A549 (cell line): ENCODE measurements around the gene NDUFAF5.

Experiments
- MAFK ChIP-seq: fragments of 450-650 bp; IDR thresholded peaks from 2 replicates; pipeline ENCODE4 v1.6.1; 2014; ENCODE audit not compliant: partially characterized antibody
- POLR2AphosphoS2 ChIP-seq: conservative IDR thresholded peaks from 2 replicates; pipeline ENCODE4 v1.6.1; 2012; ENCODE audit warnings: low read length, improper control_type of control experiment, inconsistent platforms
- ZSCAN20 ChIP-seq: fragments of 250-450 bp; sonication (Bioruptor Pico); IDR thresholded peaks from 2 replicates; pipeline ENCODE4 v1.8.0; 2022; ENCODE audit warnings: mild to moderate bottlenecking, moderate library complexity
- TF ChIP-seq, protein P1 (sequence below): fragments of >200 bp; sonication (Bioruptor Twin); formaldehyde crosslinking; IDR thresholded peaks from 3 replicates; pipeline ENCODE4 v1.5.1; 2016

DNA sequence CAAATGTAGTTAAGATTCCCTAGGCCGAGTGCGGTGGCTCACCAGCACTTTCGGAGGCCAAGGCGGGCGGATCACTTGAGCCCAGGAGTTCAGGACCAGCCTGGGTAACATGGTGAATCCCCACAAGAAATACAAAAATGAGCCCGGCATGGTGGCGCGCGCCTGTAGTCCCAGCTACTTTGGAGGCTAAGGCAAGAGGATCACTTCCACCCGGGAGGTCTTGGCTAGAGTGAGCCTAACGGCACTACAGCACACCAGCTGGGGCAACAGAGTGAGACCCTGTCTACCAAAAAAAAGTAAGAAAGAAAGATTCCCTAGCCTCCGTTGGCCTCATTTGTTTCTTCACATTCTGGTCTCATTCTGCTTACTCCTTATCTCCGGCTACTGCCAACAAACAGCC, 1.3 kb upstream of the NDUFAF5 start:
- no peak for TF ChIP-seq MAFK
- TF ChIP-seq, protein P1, sequence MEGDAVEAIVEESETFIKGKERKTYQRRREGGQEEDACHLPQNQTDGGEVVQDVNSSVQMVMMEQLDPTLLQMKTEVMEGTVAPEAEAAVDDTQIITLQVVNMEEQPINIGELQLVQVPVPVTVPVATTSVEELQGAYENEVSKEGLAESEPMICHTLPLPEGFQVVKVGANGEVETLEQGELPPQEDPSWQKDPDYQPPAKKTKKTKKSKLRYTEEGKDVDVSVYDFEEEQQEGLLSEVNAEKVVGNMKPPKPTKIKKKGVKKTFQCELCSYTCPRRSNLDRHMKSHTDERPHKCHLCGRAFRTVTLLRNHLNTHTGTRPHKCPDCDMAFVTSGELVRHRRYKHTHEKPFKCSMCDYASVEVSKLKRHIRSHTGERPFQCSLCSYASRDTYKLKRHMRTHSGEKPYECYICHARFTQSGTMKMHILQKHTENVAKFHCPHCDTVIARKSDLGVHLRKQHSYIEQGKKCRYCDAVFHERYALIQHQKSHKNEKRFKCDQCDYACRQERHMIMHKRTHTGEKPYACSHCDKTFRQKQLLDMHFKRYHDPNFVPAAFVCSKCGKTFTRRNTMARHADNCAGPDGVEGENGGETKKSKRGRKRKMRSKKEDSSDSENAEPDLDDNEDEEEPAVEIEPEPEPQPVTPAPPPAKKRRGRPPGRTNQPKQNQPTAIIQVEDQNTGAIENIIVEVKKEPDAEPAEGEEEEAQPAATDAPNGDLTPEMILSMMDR: no peak
- no peak for TF ChIP-seq ZSCAN20 (CRISPR knock-in tag)
- TF ChIP-seq POLR2AphosphoS2: no peak
